GM12873 (cell line): ENCODE data around the gene PTGER2.

Source experiments
- CTCF ChIP-seq: IDR thresholded peaks from 2 replicates; pipeline ENCODE4 v1.5.1; 2012; ENCODE audit warnings: low read depth, mild to moderate bottlenecking, moderate library complexity, low read length, control low read depth; ENCODE audit not compliant: insufficient read depth; ENCODE audit errors: missing control alignments

The PTGER2 gene

GRCh38 chr14:52332269-52332668 lies 18.2 kb downstream of the PTGER2 start:
- TF ChIP-seq CTCF, result no peak

GRCh38 chr14:52333108-52333507 lies 19.0 kb downstream of the PTGER2 start:
- TF ChIP-seq CTCF, result no peak

- no peak for TF ChIP-seq CTCF
Measured at GRCh38 chr14:52333823-52334657, 19.9 kb downstream of the PTGER2 start.

GRCh38 chr14:52336241-52336640 lies 22.1 kb downstream of the PTGER2 start:
- no peak for TF ChIP-seq CTCF

- TF ChIP-seq CTCF, result no peak
Measured at GRCh38 chr14:52338051-52338681, 24.1 kb downstream of the PTGER2 start.

- no peak for TF ChIP-seq CTCF
Measured at GRCh38 chr14:52339262-52339661, 25.1 kb downstream of the PTGER2 start.

GRCh38 chr14:52342849-52343596 lies 28.9 kb downstream of the PTGER2 start:
- no peak for TF ChIP-seq CTCF
